Pancreas (tissue), 10 donors: Measurements from ENCODE around the gene SUCO. TPM values are rescaled to one million over a fixed set of nuclear protein-coding genes. Genes with fewer than 3 reads are reported as not detected.

ENCODE experiments used
- ATAC-seq, 4 donors: fragments of 200-7000 bp; cut with Tn5 transposase; one replicate each; pipeline versions ENCODE4 v1.8.0 to v1.9.1; 2020; ENCODE audit warnings: mild to moderate bottlenecking in 4 of 4, moderate library complexity in 4 of 4
- DNase-seq, 6 donors: peaks; one replicate each; pipeline ENCODE4 v3.0.0-alpha.2; 2020
- FAIRE-seq: peaks from 2 replicates; lab custom pipeline; 2012; peaks lifted over from hg19 to GRCh38; lab: Jason Lieb, UNC
- H3K27ac ChIP-seq, 4 donors: fragments of 200-600 bp; sonication (generic); 1 replicate in 3 of 4; 2 replicates in 1 of 4; pipeline versions ENCODE4 v1.5.0 to v1.8.0; 2020
- H3K27me3 ChIP-seq, 4 donors: fragments of 200-600 bp; one replicate each; pipeline ENCODE4 v1.8.0; 2021
- H3K36me3 ChIP-seq, 3 donors: fragments of 200-600 bp; sonication (generic) in 1 of 3; one replicate each; pipeline versions ENCODE4 v1.5.0 to v1.8.0; 2020 to 2021
- H3K4me1 ChIP-seq, 3 donors: fragments of 200-600 bp; one replicate each; pipeline ENCODE4 v1.8.0; 2021
- H3K4me3 ChIP-seq, 4 donors: fragments of 200-600 bp; sonication (generic) in 2 of 4; one replicate each; pipeline versions ENCODE4 v1.5.0 to v1.8.0; 2020 to 2021
- H3K9me3 ChIP-seq, 4 donors: fragments of 200-600 bp; one replicate each; pipeline ENCODE4 v1.8.0; 2021
- CTCF ChIP-seq, 4 donors: fragments of 200-600 bp; sonication (generic) in 3 of 4; IDR thresholded peaks; one replicate each; pipeline versions ENCODE4 v1.5.0 to v1.8.0; 2021; ENCODE audit warnings: antibody characterized with exemption in 4 of 4
- WGBS, 2 donors: extraction: QIAGEN DNeasy Blood & Tissue Kit; methylation state at CpG; one replicate each; pipeline ENCODE4 v1.1.7; 2013; 5-methylcytosine and 5-hydroxymethylcytosine counted together
- intact Hi-C, 3 donors: fragments of 100-400 bp; cut with DNase I; formaldehyde crosslinking; loops; one replicate each; pipeline versions ENCODE4 v1.11.1 to v1.14.2; 2022
- polyA plus RNA-seq, 2 donors: library from polyadenylated mRNA; stranded (reverse); fragments of 200-250 nt; gene quantifications; one replicate each; pipeline ENCODE4 v1.2.3, GENCODE V29; 2013
- total RNA-seq, 6 donors: library from RNA; stranded (reverse); fragmentation: NEBNext Ultra II Directional in 4 of 6; extraction: Animal tissue kit (Norgen Biotek cat#: 25700) in 4 of 6; gene quantifications; one replicate each; pipeline versions ENCODE4 v1.2.1 to v1.2.4, GENCODE V29; 2021 to 2023
- donor health status: healthy with polysubstance abuse.
- donor health status: DM: no; HTN: no; CAD: no; lungs with moderate emphysema.
- donor health status: DM: no; HTN: no; CAD: no.
- donor health status: control.
- donor health status: control.
- donor health status: Bipolar disorder and iron deficiency.
- donor health status: DM: yes; HTN: yes; CAD: no.
- donor health status: DM: no; HTN: no; CAD: no.
- donor health status: DM: no; HTN: no; CAD: no.
- donor health status: DM: yes; HTN: yes; CAD: no.

Gene SUCO
- total and polyA plus RNA-seq, 8 donors, result 16.6 to 79.8 (median 31.5) TPM

- Histone ChIP-seq H3K4me1 (peaks cover 0 to 9% (median 0%) of the 10 kb centered on the region in 3 donors), H3K27me3 (no peaks in the 10 kb centered on the region), H3K9me3 (no peaks in the 10 kb centered on the region), H3K36me3 (no peaks in the 10 kb centered on the region), H3K27ac (no peak overlapping the region), H3K4me3 (no peak overlapping the region)
- intact Hi-C loops, result no loop called here
- FAIRE-seq (no peak), ATAC-seq (no peak), DNase-seq (no peak)
- TF ChIP-seq CTCF (IDR thresholded peaks at IDR 0.05), result no peak
- WGBS, 2 donors, result 70 to 75% methylated on average over 3 of the region's 3 CpGs
These were observed 46.0 kb upstream of the SUCO start for GRCh38 chr1:172486805-172487454.

GRCh38 chr1:172487550-172487949 lies 45.4 kb upstream of the SUCO start:
- DNase-seq (no peak), ATAC-seq (no peak), FAIRE-seq (no peak)
- Histone ChIP-seq H3K36me3 (no peaks in the 10 kb centered on the region), H3K27ac (no peak overlapping the region), H3K9me3 (no peaks in the 10 kb centered on the region), H3K27me3 (no peaks in the 10 kb centered on the region), H3K4me3 (no peak overlapping the region), H3K4me1 (peaks cover 0 to 9% (median 0%) of the 10 kb centered on the region in 3 donors)
- TF ChIP-seq CTCF (IDR thresholded peaks at IDR 0.05), result no peak
- 89 to 91% methylated on average over 4 of the region's 4 CpGs for WGBS, 2 donors
- intact Hi-C loops, result no loop called here

- Histone ChIP-seq H3K4me3 (no peak overlapping the region), H3K4me1 (peaks cover 0 to 8% (median 0%) of the 10 kb centered on the region in 3 donors), H3K36me3 (no peaks in the 10 kb centered on the region), H3K27me3 (no peaks in the 10 kb centered on the region), H3K9me3 (no peaks in the 10 kb centered on the region), H3K27ac (no peak overlapping the region)
- 93 to 96% methylated on average over 3 of the region's 3 CpGs for WGBS, 2 donors
- TF ChIP-seq CTCF (IDR thresholded peaks at IDR 0.05), result no peak
- DNase-seq, result no peak
- intact Hi-C loops, result no loop called here
- ATAC-seq, result no peak
- FAIRE-seq, result no peak
These were observed 44.6 kb upstream of the SUCO start for GRCh38 chr1:172488393-172488792.

- H3K4me1 ChIP-seq, result no peaks in the 10 kb centered on the region
- FAIRE-seq, result no peak
- H3K9me3 ChIP-seq, result no peaks in the 10 kb centered on the region
- no peak for TF ChIP-seq CTCF (IDR thresholded peaks at IDR 0.05)
- no peaks in the 10 kb centered on the region for H3K36me3 ChIP-seq
- no peak for DNase-seq
- no peak overlapping the region for H3K4me3 ChIP-seq
- intact Hi-C loops, result no loop called here
- H3K27ac ChIP-seq, result no peak overlapping the region
- 80 to 86% methylated on average over 3 of the region's 3 CpGs for WGBS, 2 donors
- no peak for ATAC-seq
- no peaks in the 10 kb centered on the region for H3K27me3 ChIP-seq
These were observed 43.1 kb upstream of the SUCO start for GRCh38 chr1:172489847-172490246.

GRCh38 chr1:172492421-172492820 lies 40.5 kb upstream of the SUCO start:
- Histone ChIP-seq H3K4me1 (peaks cover 0 to 11% (median 8%) of the 10 kb centered on the region in 3 donors), H3K27me3 (no peaks in the 10 kb centered on the region), H3K36me3 (no peaks in the 10 kb centered on the region), H3K27ac (no peak overlapping the region), H3K9me3 (no peaks in the 10 kb centered on the region), H3K4me3 (no peak overlapping the region)
- ATAC-seq (no peak), FAIRE-seq (no peak), DNase-seq (no peak)
- TF ChIP-seq CTCF (IDR thresholded peaks at IDR 0.05), result no peak
- intact Hi-C loops, result no loop called here
- 91 to 95% methylated on average over 1 of the region's 1 CpG for WGBS, 2 donors
